OCI-LY3 (cell line): ENCODE measurements around the gene DEPDC5.

Experiments
- CTCF ChIP-seq: fragments of 200-600, 300-600 bp; sonication (generic); IDR thresholded peaks from 2 replicates; pipeline ENCODE4 v1.5.1; 2014; ENCODE audit warnings: antibody characterized with exemption, low read length, low read depth
- EZH2phosphoT487 ChIP-seq: fragments of 200-600 bp; shearing (Covaris generic); IDR thresholded peaks from 2 replicates; pipeline ENCODE4 v1.6.1; 2018; ENCODE audit warnings: antibody characterized with exemption, mixed run types, low read depth

- no peak for TF ChIP-seq CTCF
- no peak for TF ChIP-seq EZH2phosphoT487
Measured at GRCh38 chr22:31844941-31845340, 91.1 kb downstream of the DEPDC5 start.
